SK-N-SH treated with all-trans-retinoic acid at 6 μM for 48 hours (cell line): ENCODE measurements around the gene LRP5.

Experiments
- BACH2 ChIP-seq: fragments of 250-450 bp; sonication (Bioruptor Pico); IDR thresholded peaks from 2 replicates; pipeline ENCODE4 v1.9.0; 2021; ENCODE audit warnings: mild to moderate bottlenecking, borderline replicate concordance
- OSR1 ChIP-seq: fragments of 250-450 bp; sonication (Bioruptor Pico); IDR thresholded peaks from 2 replicates; pipeline ENCODE4 v1.8.0; 2022; ENCODE audit warnings: moderate library complexity, mild to moderate bottlenecking, inconsistent platforms
- TCF4 ChIP-seq: fragments of 250-450 bp; sonication (Bioruptor Pico); IDR thresholded peaks from 2 replicates; pipeline ENCODE4 v1.8.0; 2021; ENCODE audit warnings: mild to moderate bottlenecking, moderate library complexity, borderline replicate concordance
- ZFP30 ChIP-seq: fragments of 450-650 bp; formaldehyde crosslinking; IDR thresholded peaks from 2 replicates; pipeline ENCODE4 v1.5.0; 2022; ENCODE audit warnings: mild to moderate bottlenecking, moderate library complexity

GRCh38 chr11:68399916-68400315 is 87.5 kb downstream of the LRP5 start:
- TF ChIP-seq BACH2 (no peak), TCF4 (CRISPR knock-in tag) (no peak), ZFP30 (no peak), OSR1 (CRISPR knock-in tag) (no peak)
